GM23338 (cell line): Measurements from ENCODE around the gene RIOX2. TPM values are rescaled to one million over a fixed set of nuclear protein-coding genes. Genes with fewer than 3 reads are reported as not detected.

ENCODE experiments used
- ATAC-seq: fragments of 200-7000 bp; cut with Tn5 transposase; 3 replicates; pipeline ENCODE4 v1.9.1; 2020
- DNase-seq: peaks from one replicate; pipeline ENCODE4 v3.0.0-alpha.2; 2015; ENCODE audit warnings: low spot score
- H2AFZ ChIP-seq: fragments of 200-600 bp; sonication (generic); 2 replicates; pipeline ENCODE4 v1.8.0; 2016; ENCODE audit warnings: antibody characterized with exemption, mild to moderate bottlenecking, moderate library complexity
- H3F3A ChIP-seq: fragments of 200-600 bp; sonication (generic); replicated peaks from 2 replicates; pipeline ENCODE4 v1.8.0; 2017; ENCODE audit warnings: antibody characterized with exemption, mixed run types, low read depth
- H3K27ac ChIP-seq: fragments of 200-600 bp; sonication (generic); 2 replicates; pipeline ENCODE4 v1.6.1; 2016; ENCODE audit warnings: low read depth
- H3K27me3 ChIP-seq: fragments of 200-600 bp; sonication (generic); 2 replicates; pipeline ENCODE4 v1.8.0; 2016; ENCODE audit warnings: mild to moderate bottlenecking, mixed run types, moderate library complexity; ENCODE audit not compliant: insufficient read depth
- H3K36me3 ChIP-seq: fragments of 200-600 bp; sonication (generic); 2 replicates; pipeline ENCODE4 v1.8.0; 2016; ENCODE audit warnings: mild to moderate bottlenecking; ENCODE audit not compliant: insufficient read depth
- H3K4me1 ChIP-seq: fragments of 200-600 bp; sonication (generic); 2 replicates; pipeline ENCODE4 v1.8.0; 2016; ENCODE audit warnings: mild to moderate bottlenecking, moderate library complexity; ENCODE audit not compliant: insufficient read depth
- H3K4me2 ChIP-seq: fragments of 200-600 bp; sonication (generic); 2 replicates; pipeline ENCODE4 v1.7.1; 2017; ENCODE audit warnings: mixed run types
- H3K4me3 ChIP-seq: fragments of 200-600 bp; sonication (generic); 2 replicates; pipeline ENCODE4 v1.6.1; 2016; ENCODE audit warnings: mixed run types
- H3K79me2 ChIP-seq: fragments of 200-600 bp; sonication (generic); replicated peaks from 2 replicates; pipeline ENCODE4 v1.8.0; 2017; ENCODE audit warnings: mild to moderate bottlenecking; ENCODE audit not compliant: insufficient read depth
- H3K9me2 ChIP-seq: fragments of 200-600 bp; sonication (generic); 2 replicates; pipeline ENCODE4 v1.8.0; 2017; ENCODE audit not compliant: insufficient read depth
- H4K20me1 ChIP-seq: fragments of 200-600 bp; sonication (generic); replicated peaks from 2 replicates; pipeline ENCODE4 v1.8.0; 2017; ENCODE audit warnings: mild to moderate bottlenecking; ENCODE audit not compliant: insufficient read depth
- H3K27ac Mint-ChIP-seq: 2 replicates; pipeline ENCODE4 v1.8.0; 2020; ENCODE audit warnings: inconsistent platforms, mild to moderate bottlenecking, moderate library complexity, mixed read lengths
- H3K27me3 Mint-ChIP-seq: 3 replicates; pipeline ENCODE4 v1.8.0; 2022; ENCODE audit warnings: low read depth, mild to moderate bottlenecking, moderate library complexity, mixed read lengths, inconsistent platforms; ENCODE audit not compliant: insufficient read depth, poor library complexity
- H3K36me3 Mint-ChIP-seq: 3 replicates; pipeline ENCODE4 v1.8.0; 2021; ENCODE audit warnings: low read depth, mild to moderate bottlenecking, inconsistent platforms, moderate library complexity, mixed read lengths
- H3K4me1 Mint-ChIP-seq: 3 replicates; pipeline ENCODE4 v1.8.0; 2020; ENCODE audit warnings: mild to moderate bottlenecking, inconsistent platforms, mixed read lengths
- H3K4me3 Mint-ChIP-seq: 3 replicates; pipeline ENCODE4 v1.8.0; 2021; ENCODE audit warnings: moderate library complexity, mild to moderate bottlenecking, inconsistent platforms, mixed read lengths
- H3K9me3 Mint-ChIP-seq: 3 replicates; pipeline ENCODE4 v1.8.0; 2020; ENCODE audit warnings: moderate library complexity, mild to moderate bottlenecking, inconsistent platforms, mixed read lengths
- CREB1 ChIP-seq: fragments of 250-450 bp; sonication (Bioruptor Pico); IDR thresholded peaks from 2 replicates; pipeline ENCODE4 v1.5.0; 2020; ENCODE audit warnings: low read depth, mild to moderate bottlenecking, moderate library complexity
- CTCF ChIP-seq, 2 experiments: fragments of 200-600 bp in 1 of 2; sonication (generic) in 1 of 2; conservative IDR thresholded peaks; 2 replicates each; pipeline versions ENCODE4 v1.5.1 to v1.6.1; 2016 to 2017; ENCODE audit warnings: antibody characterized with exemption in 2 of 2, low read depth in 2 of 2, mild to moderate bottlenecking in 2 of 2, moderate library complexity in 1 of 2
- EZH2phosphoT487 ChIP-seq: fragments of 200-600 bp; sonication (generic); IDR thresholded peaks from one replicate; pipeline ENCODE4 v1.8.1; 2018; ENCODE audit warnings: antibody characterized with exemption; ENCODE audit not compliant: unreplicated experiment
- JUNB ChIP-seq: IDR thresholded peaks from one replicate; pipeline ENCODE4 v1.6.1; 2016; ENCODE audit warnings: antibody characterized with exemption; ENCODE audit not compliant: unreplicated experiment
- NANOG ChIP-seq: IDR thresholded peaks from 2 replicates; pipeline ENCODE4 v1.6.1; 2016; ENCODE audit warnings: antibody characterized with exemption, borderline replicate concordance
- STAT1 ChIP-seq: IDR thresholded peaks from one replicate; pipeline ENCODE4 v1.6.1; 2016; ENCODE audit warnings: antibody characterized with exemption; ENCODE audit not compliant: unreplicated experiment
- ZNF114 ChIP-seq: fragments of 250-450 bp; sonication (Bioruptor Pico); IDR thresholded peaks from 2 replicates; pipeline ENCODE4 v1.5.0; 2020; ENCODE audit warnings: mild to moderate bottlenecking, moderate library complexity
- ZNF331 ChIP-seq: fragments of 250-450 bp; sonication (Bioruptor Pico); IDR thresholded peaks from 2 replicates; pipeline ENCODE4 v1.5.0; 2020; ENCODE audit warnings: low read depth, mild to moderate bottlenecking, moderate library complexity
- polyA plus RNA-seq: library from polyadenylated mRNA; unstranded; fragments of >200 nt; fragmentation: Nextera tagmentation; extraction: Ambion mirVana; gene quantifications from 2 replicates; pipeline ENCODE4 v1.2.1, GENCODE V29; 2016
- total RNA-seq: library from RNA; depleted of rRNA; stranded (reverse); fragments of >200 nt; shearing (Covaris generic); gene quantifications from 2 replicates; pipeline ENCODE4 v1.2.3, GENCODE V29; 2014

Gene RIOX2
- total and polyA plus RNA-seq, 2 experiments from 2014 or later = 9.0 to 10.7 TPM

DNA sequence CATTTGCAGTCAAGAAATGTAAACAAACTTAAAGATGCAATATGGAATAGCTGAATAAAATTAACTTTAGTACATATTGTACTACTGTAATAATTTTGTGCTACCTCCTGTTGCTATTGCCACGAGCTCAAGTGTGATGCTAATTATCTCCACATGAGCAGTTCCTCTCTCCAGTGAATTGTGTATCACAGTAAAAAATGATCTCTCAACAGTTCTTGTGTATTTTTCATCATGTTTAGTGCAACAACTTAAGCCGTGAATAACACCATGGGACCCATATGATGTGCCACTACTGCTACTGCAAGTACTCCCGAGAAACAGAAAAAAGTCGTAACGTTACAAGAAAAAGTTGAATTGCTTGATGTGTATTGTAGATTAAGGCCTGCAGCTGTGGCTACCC is 12.4 kb downstream of the RIOX2 start:
- no peak overlapping the region for H3K4me3 Mint-ChIP-seq
- Histone ChIP-seq H4K20me1 (no peaks in the 10 kb centered on the region), H3K36me3 (no peaks in the 10 kb centered on the region; the same call in 1 of the 2 replicates), H3K27ac (no peak overlapping the region), H3F3A (no peaks in the 10 kb centered on the region), H3K9me2 (no peaks in the 10 kb centered on the region), H3K27me3 (no peaks in the 10 kb centered on the region), H3K4me2 (no peak overlapping the region), H3K79me2 (no peaks in the 10 kb centered on the region), H2AFZ (no peak overlapping the region), H3K4me1 (no peaks in the 10 kb centered on the region), H3K4me3 (no peak overlapping the region)
- H3K27me3 Mint-ChIP-seq = no peaks in the 10 kb centered on the region
- no peaks in the 10 kb centered on the region for H3K36me3 Mint-ChIP-seq
- H3K4me1 Mint-ChIP-seq = peaks cover 6% of the 10 kb centered on the region; the same call in 2 of the 3 replicates
- TF ChIP-seq NANOG (no peak), CTCF (conservative IDR thresholded peaks at IDR 0.05; ENCODE audit: low read depth in 2 of 2) (no peak)
- DNase-seq (no peak), ATAC-seq (no peak)
- no peaks in the 10 kb centered on the region for H3K9me3 Mint-ChIP-seq
- no peak overlapping the region for H3K27ac Mint-ChIP-seq

- H3F3A ChIP-seq = no peaks in the 10 kb centered on the region
- Mint-ChIP-seq H3K36me3 (no peaks in the 10 kb centered on the region; the same call in 1 of the 3 replicates), H3K27ac (no peak overlapping the region), H3K9me3 (no peaks in the 10 kb centered on the region), H3K4me1 (peaks cover 6% of the 10 kb centered on the region; the same call in 2 of the 3 replicates), H3K27me3 (no peaks in the 10 kb centered on the region), H3K4me3 (no peak overlapping the region)
- H3K4me3 ChIP-seq = no peak overlapping the region
- ATAC-seq = no peak
- no peaks in the 10 kb centered on the region for H3K79me2 ChIP-seq
- H3K4me1 ChIP-seq = no peaks in the 10 kb centered on the region
- no peak for DNase-seq
- no peaks in the 10 kb centered on the region; the same call in 1 of the 2 replicates for H3K36me3 ChIP-seq
- no peaks in the 10 kb centered on the region for H3K27me3 ChIP-seq
- no peaks in the 10 kb centered on the region for H3K9me2 ChIP-seq
- H4K20me1 ChIP-seq = no peaks in the 10 kb centered on the region
- TF ChIP-seq EZH2phosphoT487 = no peak
- no peak overlapping the region for H2AFZ ChIP-seq
- H3K27ac ChIP-seq = no peak overlapping the region
- H3K4me2 ChIP-seq = no peak overlapping the region
These were observed 13.4 kb downstream of the RIOX2 start for GRCh38 chr3:97958796-97959195.

GRCh38 chr3:97958396-97958795 is 13.8 kb downstream of the RIOX2 start:
- Histone ChIP-seq H3K4me3 (no peak overlapping the region), H4K20me1 (no peaks in the 10 kb centered on the region), H3K9me2 (no peaks in the 10 kb centered on the region), H3K36me3 (no peaks in the 10 kb centered on the region; the same call in 1 of the 2 replicates), H3K27ac (no peak overlapping the region), H2AFZ (no peak overlapping the region), H3K79me2 (no peaks in the 10 kb centered on the region), H3K27me3 (no peaks in the 10 kb centered on the region), H3F3A (no peaks in the 10 kb centered on the region), H3K4me2 (no peak overlapping the region), H3K4me1 (no peaks in the 10 kb centered on the region)
- ATAC-seq (no peak), DNase-seq (no peak)
- no peaks in the 10 kb centered on the region; the same call in 1 of the 3 replicates for H3K36me3 Mint-ChIP-seq
- H3K27me3 Mint-ChIP-seq = no peaks in the 10 kb centered on the region
- TF ChIP-seq ZNF114 (CRISPR knock-in tag) (no peak), CREB1 (CRISPR knock-in tag) (no peak), NANOG (no peak), JUNB (no peak), CTCF (conservative IDR thresholded peaks at IDR 0.05; ENCODE audit: low read depth in 2 of 2) (no peak), ZNF331 (no peak), STAT1 (no peak)
- H3K4me1 Mint-ChIP-seq = peaks cover 6% of the 10 kb centered on the region; the same call in 2 of the 3 replicates
- no peak overlapping the region for H3K4me3 Mint-ChIP-seq
- no peak overlapping the region for H3K27ac Mint-ChIP-seq
- H3K9me3 Mint-ChIP-seq = no peaks in the 10 kb centered on the region
